Activated naive CD8-positive, alpha-beta T cell treated with anti-CD3 and anti-CD28 coated beads for 36 hours (primary cell): ENCODE measurements around the gene NRCAM. TPM values are rescaled to one million over a fixed set of nuclear protein-coding genes. Genes with fewer than 3 reads are reported as not detected.
A peak's percentile ranks its signal among the peaks of the same experiment; 100 is the strongest.
"Not testable (repeated sequence)": the region's sequence is repeated elsewhere in the genome, so short reads cannot be mapped to it uniquely, and the experiment has no call there.

Experiments
- DNase-seq: peaks from one replicate; pipeline ENCODE4 v3.0.0; 2021
- H3K27ac Mint-ChIP-seq: one replicate; pipeline ENCODE4 v1.8.0; 2022; ENCODE audit warnings: mild to moderate bottlenecking, moderate library complexity, mixed read lengths
- H3K27me3 Mint-ChIP-seq: one replicate; pipeline ENCODE4 v1.8.0; 2022; ENCODE audit warnings: mild to moderate bottlenecking, mixed read lengths
- H3K36me3 Mint-ChIP-seq: one replicate; pipeline ENCODE4 v1.8.0; 2021; ENCODE audit warnings: mild to moderate bottlenecking, mixed read lengths
- H3K4me1 Mint-ChIP-seq: one replicate; pipeline ENCODE4 v1.8.0; 2021; ENCODE audit warnings: mixed read lengths
- H3K4me3 Mint-ChIP-seq: one replicate; pipeline ENCODE4 v1.8.0; 2022; ENCODE audit warnings: mild to moderate bottlenecking, moderate library complexity, mixed read lengths
- H3K9me3 Mint-ChIP-seq: one replicate; pipeline ENCODE4 v1.8.0; 2022; ENCODE audit warnings: mixed read lengths
- total RNA-seq, 2 experiments: library from RNA; stranded (reverse); gene quantifications; one replicate each; pipeline ENCODE4 v1.2.3, GENCODE V29; 2021

Gene NRCAM
- total RNA-seq, 2 experiments from 2014 or later, result 3.9 to 4.6 TPM

DNA sequence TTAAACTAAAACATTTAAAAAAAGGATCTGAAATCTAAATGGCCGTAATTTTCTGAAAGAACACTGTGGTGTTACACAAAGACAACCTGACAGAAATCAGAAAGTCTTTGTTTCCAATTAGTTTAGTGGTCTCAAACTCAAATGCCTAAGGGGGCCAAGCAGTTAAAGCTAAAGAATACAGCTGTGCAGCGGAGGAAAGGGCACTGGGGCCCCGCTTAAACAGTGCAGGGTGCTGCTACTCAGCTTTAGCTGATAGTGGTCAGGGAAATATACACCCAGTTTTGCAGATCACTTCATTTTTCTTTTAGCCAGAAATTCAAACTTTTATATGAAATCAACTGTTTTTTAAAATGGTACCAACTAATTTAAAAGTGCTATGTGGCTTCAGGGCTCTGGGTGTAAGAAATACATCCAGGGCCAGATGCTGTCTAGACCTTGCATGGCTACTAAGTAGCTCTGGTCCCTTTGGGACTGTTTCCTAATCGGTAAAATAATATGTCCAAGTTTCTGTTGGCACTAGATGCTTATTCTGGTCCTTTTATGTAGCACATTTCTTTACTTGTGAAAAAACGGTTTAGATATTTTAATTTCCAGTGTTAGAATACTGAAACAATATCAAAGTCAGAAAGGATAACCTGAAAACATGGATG is 164.3 kb downstream of the NRCAM start:
- H3K27ac Mint-ChIP-seq, result no peak overlapping the region
- DNase-seq, result no peak
- peaks cover 19% of the 10 kb centered on the region for H3K4me1 Mint-ChIP-seq
- H3K36me3 Mint-ChIP-seq, result peaks cover 10% of the 10 kb centered on the region
- H3K27me3 Mint-ChIP-seq, result no peaks in the 10 kb centered on the region
- no peaks in the 10 kb centered on the region for H3K9me3 Mint-ChIP-seq
- no peak overlapping the region for H3K4me3 Mint-ChIP-seq

DNA sequence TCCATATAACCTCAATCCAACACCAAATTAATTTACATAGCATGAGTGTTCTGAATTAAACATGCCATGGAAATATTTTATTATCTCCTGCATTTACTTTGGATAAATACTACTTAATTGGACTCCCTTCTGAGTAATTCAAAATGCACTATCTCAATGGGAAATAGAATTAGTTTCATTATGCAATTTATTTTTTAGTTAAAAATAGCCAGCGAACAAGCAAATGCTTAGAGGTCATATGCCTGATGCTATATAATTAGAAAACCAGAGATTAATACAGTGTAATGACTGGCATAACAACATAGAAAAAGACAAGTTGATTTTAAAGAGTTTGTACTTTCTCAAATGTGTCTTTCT is 165.1 kb downstream of the NRCAM start:
- Mint-ChIP-seq H3K9me3 (no peaks in the 10 kb centered on the region), H3K27me3 (no peaks in the 10 kb centered on the region), H3K27ac (no peak overlapping the region), H3K4me3 (no peak overlapping the region), H3K36me3 (peaks cover 12% of the 10 kb centered on the region), H3K4me1 (peaks cover 17% of the 10 kb centered on the region)
- DNase-seq, result no peak

- Mint-ChIP-seq H3K27me3 (no peaks in the 10 kb centered on the region), H3K27ac (no peak overlapping the region), H3K4me3 (no peak overlapping the region), H3K9me3 (no peaks in the 10 kb centered on the region), H3K4me1 (peaks cover 17% of the 10 kb centered on the region), H3K36me3 (peaks cover 12% of the 10 kb centered on the region)
- DNase-seq, result no peak
Measured at GRCh38 chr7:108290459-108291151, 165.6 kb downstream of the NRCAM start.

DNA sequence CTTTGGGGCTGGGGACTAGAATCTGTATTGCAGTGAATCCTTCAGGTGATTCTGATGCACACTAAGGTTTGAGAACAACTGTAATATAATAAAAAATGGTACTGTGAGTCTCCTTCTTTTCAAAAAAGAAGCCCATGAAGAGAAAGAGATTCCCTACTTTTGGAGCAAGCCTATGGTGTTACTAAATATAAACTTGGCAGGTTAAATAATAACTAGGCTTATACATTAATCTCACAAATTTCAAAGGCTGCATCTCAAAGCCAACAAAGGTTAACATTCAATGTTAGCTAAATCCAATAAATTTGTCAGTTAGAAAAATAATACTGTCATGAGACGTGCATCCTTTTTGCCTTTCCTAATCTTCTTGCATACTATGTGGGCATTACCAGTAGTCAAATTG is 166.4 kb downstream of the NRCAM start:
- H3K9me3 Mint-ChIP-seq, result no peaks in the 10 kb centered on the region
- no peak for DNase-seq
- H3K27ac Mint-ChIP-seq, result no peak overlapping the region
- H3K36me3 Mint-ChIP-seq, result peaks cover 10% of the 10 kb centered on the region
- no peaks in the 10 kb centered on the region for H3K27me3 Mint-ChIP-seq
- H3K4me3 Mint-ChIP-seq, result no peak overlapping the region
- peaks cover 22% of the 10 kb centered on the region for H3K4me1 Mint-ChIP-seq

GRCh38 chr7:108287857-108288256 is 168.4 kb downstream of the NRCAM start:
- Mint-ChIP-seq H3K27me3 (no peaks in the 10 kb centered on the region), H3K9me3 (no peaks in the 10 kb centered on the region), H3K27ac (no peak overlapping the region), H3K36me3 (peaks cover 9% of the 10 kb centered on the region), H3K4me3 (no peak overlapping the region), H3K4me1 (peaks cover 28% of the 10 kb centered on the region)
- no peak for DNase-seq

GRCh38 chr7:108286290-108286904 is 169.8 kb downstream of the NRCAM start:
- Mint-ChIP-seq H3K27ac (no peak overlapping the region), H3K4me3 (no peak overlapping the region), H3K4me1 (peaks cover 30% of the 10 kb centered on the region), H3K27me3 (no peaks in the 10 kb centered on the region), H3K9me3 (no peaks in the 10 kb centered on the region), H3K36me3 (peaks cover 9% of the 10 kb centered on the region)
- DNase-seq, result no peak

GRCh38 chr7:108285778-108286177 is 170.5 kb downstream of the NRCAM start:
- no peak for DNase-seq
- peaks cover 31% of the 10 kb centered on the region for H3K4me1 Mint-ChIP-seq
- H3K4me3 Mint-ChIP-seq, result no peak overlapping the region
- no peaks in the 10 kb centered on the region for H3K27me3 Mint-ChIP-seq
- H3K9me3 Mint-ChIP-seq, result no peaks in the 10 kb centered on the region
- H3K27ac Mint-ChIP-seq, result no peak overlapping the region
- H3K36me3 Mint-ChIP-seq, result peaks cover 9% of the 10 kb centered on the region

GRCh38 chr7:108285003-108285368 is 171.2 kb downstream of the NRCAM start:
- Mint-ChIP-seq H3K4me1 (peaks cover 29% of the 10 kb centered on the region), H3K36me3 (peaks cover 9% of the 10 kb centered on the region), H3K9me3 (no peaks in the 10 kb centered on the region), H3K27ac (no peak overlapping the region), H3K4me3 (no peak overlapping the region), H3K27me3 (no peaks in the 10 kb centered on the region)
- DNase-seq, result no peak

- H3K27me3 Mint-ChIP-seq, result no peaks in the 10 kb centered on the region
- H3K27ac Mint-ChIP-seq, result peak overlapping the region; percentile 75
- peaks cover 29% of the 10 kb centered on the region for H3K4me1 Mint-ChIP-seq
- H3K9me3 Mint-ChIP-seq, result no peaks in the 10 kb centered on the region
- peaks cover 9% of the 10 kb centered on the region for H3K36me3 Mint-ChIP-seq
- H3K4me3 Mint-ChIP-seq, result peak overlapping the region; percentile 52
- DNase-seq, result peak; percentile 18
Measured at GRCh38 chr7:108284349-108285002, 171.8 kb downstream of the NRCAM start.

DNA sequence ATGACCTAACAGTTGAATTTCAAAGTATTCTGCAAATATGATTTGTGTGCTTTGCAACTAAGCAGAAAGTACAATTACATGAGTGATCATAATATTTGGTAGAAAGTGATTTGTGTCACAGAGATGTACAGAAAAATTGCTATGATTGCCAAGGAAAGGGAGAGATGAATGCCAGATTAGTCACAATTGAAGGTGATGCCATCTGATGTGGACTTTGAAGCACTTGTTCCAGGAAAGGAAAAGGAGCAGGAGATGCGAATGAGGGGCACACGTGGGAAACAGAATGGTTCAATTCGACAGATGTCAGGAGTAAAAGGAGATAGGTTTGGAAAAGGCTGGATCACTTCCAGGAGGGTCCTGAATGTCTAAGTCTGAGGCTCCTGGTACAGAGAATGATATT is 173.0 kb downstream of the NRCAM start:
- no peaks in the 10 kb centered on the region for H3K27me3 Mint-ChIP-seq
- H3K4me1 Mint-ChIP-seq, result peaks cover 29% of the 10 kb centered on the region
- no peak overlapping the region for H3K4me3 Mint-ChIP-seq
- H3K27ac Mint-ChIP-seq, result no peak overlapping the region
- no peak for DNase-seq
- no peaks in the 10 kb centered on the region for H3K9me3 Mint-ChIP-seq
- H3K36me3 Mint-ChIP-seq, result peaks cover 14% of the 10 kb centered on the region

DNA sequence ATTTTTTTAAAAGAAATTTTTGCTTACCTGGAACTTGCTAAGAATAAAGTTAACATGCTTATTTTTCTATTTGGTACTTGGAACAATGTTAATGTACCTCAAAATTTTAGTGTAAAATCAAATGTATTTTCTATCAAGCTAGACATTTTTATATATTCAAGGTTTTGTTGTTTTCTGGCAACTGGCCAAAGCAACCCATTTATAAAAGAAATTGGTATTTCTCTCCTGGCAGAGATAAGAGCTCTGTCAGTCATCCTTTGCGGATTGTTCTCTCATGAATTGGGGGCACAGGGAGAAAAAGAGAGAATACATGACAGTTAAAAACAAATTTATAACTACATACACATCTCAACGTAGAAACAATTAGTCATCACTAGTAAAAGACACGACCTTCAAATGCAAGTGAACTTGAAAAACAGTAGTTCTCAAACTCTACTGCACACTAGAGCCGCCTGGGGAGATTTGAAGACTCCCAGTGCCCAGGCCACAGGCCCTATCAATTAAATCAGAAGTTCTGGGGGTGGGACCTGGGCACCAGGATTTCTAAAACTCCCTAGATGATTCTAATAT is 173.7 kb downstream of the NRCAM start:
- no peaks in the 10 kb centered on the region for H3K9me3 Mint-ChIP-seq
- peaks cover 29% of the 10 kb centered on the region for H3K4me1 Mint-ChIP-seq
- no peaks in the 10 kb centered on the region for H3K27me3 Mint-ChIP-seq
- no peak for DNase-seq
- no peak overlapping the region for H3K27ac Mint-ChIP-seq
- peaks cover 14% of the 10 kb centered on the region for H3K36me3 Mint-ChIP-seq
- H3K4me3 Mint-ChIP-seq, result no peak overlapping the region

DNA sequence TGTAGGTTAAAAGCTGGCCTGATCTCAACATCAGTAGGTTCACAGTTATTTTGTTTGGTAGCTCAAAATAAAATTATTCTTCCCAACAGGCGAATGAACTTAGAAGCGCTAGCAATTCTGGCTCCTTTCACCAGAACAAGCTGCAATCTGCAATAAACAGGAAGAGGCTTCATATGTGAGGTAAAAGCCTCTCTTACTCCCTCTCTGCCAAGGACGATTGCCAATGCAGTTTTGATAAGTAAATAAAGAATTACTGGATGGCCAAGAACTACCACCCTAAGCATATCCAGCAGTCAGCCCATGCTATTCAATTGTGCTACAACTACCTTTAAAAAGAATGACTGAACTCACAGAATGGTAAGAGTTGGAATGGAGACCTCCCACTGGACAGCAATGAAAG is 176.1 kb downstream of the NRCAM start:
- Mint-ChIP-seq H3K27me3 (no peaks in the 10 kb centered on the region), H3K4me1 (peaks cover 27% of the 10 kb centered on the region), H3K9me3 (peaks cover 10% of the 10 kb centered on the region), H3K4me3 (no peak overlapping the region), H3K36me3 (peaks cover 8% of the 10 kb centered on the region), H3K27ac (no peak overlapping the region)
- no peak for DNase-seq

- Mint-ChIP-seq H3K9me3 (peaks cover 14% of the 10 kb centered on the region), H3K4me1 (peaks cover 15% of the 10 kb centered on the region), H3K4me3 (no peak overlapping the region), H3K36me3 (peaks cover 8% of the 10 kb centered on the region), H3K27me3 (no peaks in the 10 kb centered on the region), H3K27ac (no peak overlapping the region)
- DNase-seq, result no peak
Measured at GRCh38 chr7:108278776-108279175, 177.5 kb downstream of the NRCAM start.

DNA sequence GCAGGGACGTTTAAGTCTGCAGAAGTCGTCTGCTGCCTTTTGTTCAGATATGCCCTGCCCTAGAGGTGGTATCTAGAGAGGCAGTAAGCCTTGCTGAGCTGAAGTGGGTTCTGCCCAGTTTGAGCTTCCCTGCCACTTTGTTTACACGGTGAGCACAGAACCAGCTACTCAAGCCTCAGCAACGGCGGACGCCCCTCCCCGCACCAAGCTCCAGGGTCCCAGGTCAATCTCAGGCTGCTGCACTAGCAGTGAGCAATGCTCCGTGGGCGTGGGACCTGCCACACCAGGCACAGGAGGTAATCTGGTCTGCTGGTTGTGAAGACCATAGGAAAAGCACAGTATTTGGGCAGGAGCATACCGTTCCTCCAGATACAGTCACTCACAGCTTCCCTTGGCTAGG is 178.0 kb downstream of the NRCAM start:
- DNase-seq, result no peak
- Mint-ChIP-seq H3K9me3 (peaks cover 14% of the 10 kb centered on the region), H3K4me3 (no peak overlapping the region), H3K36me3 (peaks cover 8% of the 10 kb centered on the region), H3K4me1 (peaks cover 12% of the 10 kb centered on the region), H3K27me3 (no peaks in the 10 kb centered on the region), H3K27ac (no peak overlapping the region)

DNA sequence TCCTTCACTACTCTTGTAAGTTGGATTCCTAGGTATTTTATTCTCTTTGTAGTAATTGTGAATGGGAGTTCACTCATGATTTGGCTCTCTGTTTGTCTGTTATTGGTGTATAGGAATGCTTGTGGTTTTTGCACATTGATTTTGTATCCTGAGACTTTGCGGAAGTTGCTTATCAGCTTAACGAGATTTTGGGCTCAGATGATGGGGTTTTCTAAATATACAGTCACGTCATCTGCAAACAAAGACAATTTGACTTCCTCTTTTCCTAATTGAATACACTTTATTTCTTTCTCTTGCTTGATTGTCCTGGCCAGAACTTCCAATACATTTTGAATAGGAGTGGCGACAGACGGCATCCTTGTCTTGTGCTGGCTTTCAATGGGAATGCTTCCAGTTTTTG is 181.8 kb downstream of the NRCAM start:
- not testable (repeated sequence) for H3K27ac Mint-ChIP-seq, DNase-seq, H3K36me3 Mint-ChIP-seq, H3K27me3 Mint-ChIP-seq, H3K4me3 Mint-ChIP-seq
- peaks cover 14% of the 10 kb centered on the region for H3K9me3 Mint-ChIP-seq
- peaks cover 17% of the 10 kb centered on the region for H3K4me1 Mint-ChIP-seq
